ENCODE measurements around the gene WDFY4. TPM values are rescaled to one million over a fixed set of nuclear protein-coding genes. Genes with fewer than 3 reads are reported as not detected.

The WDFY4 gene
- total and polyA plus RNA-seq, 2 donors (not counting 3 experiments of a cell fraction or from before 2014, with no cell fraction given): 10.1 to 10.2 TPM

DNA sequence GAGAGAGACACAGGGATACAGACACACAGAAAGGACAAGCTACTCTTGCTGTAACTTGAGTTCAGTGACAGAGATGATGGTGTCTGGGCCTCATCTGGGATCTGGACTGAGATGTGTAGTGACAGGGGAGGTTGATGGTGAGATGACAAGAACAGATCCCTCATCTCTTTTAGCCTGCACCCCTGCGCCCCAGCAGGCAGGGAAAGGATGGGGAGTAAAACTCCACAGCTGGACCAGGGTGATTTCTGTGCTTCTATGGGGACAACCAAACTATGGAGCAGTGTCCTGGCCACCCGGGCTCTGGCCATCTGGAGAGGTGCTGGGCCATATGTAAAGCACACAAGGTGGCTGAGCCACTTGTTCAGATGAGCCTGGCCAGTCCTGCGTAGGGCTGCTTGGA lies 259.5 kb downstream of the WDFY4 start:
- DNase-seq (ENCODE audit: low read depth, low spot score) (no peak), FAIRE-seq (no peak)
- Histone ChIP-seq H3K27me3 (ENCODE audit: control insufficient read depth in 2 of 2, insufficient read depth in 2 of 2, low read length in 2 of 2) (no peaks in the 10 kb centered on the region), H3K4me3 (replicated peaks in 1 of 3; ENCODE audit: insufficient read depth in 1 of 3, low read depth in 1 of 3, low read length in 3 of 3) (no peak overlapping the region), H3K9me1 (replicated peaks; ENCODE audit: control insufficient read depth, extremely low read depth, insufficient read depth, low read length) (no peaks in the 10 kb centered on the region), H3K4me1 (ENCODE audit: control insufficient read depth, extremely low read depth, insufficient read depth, low read length) (peaks cover 29% of the 10 kb centered on the region), H3K9me3 (replicated peaks; ENCODE audit: control insufficient read depth, insufficient read depth, low read length) (no peaks in the 10 kb centered on the region), H3K27ac (ENCODE audit: insufficient read depth, low read depth, low read length) (no peak overlapping the region), H2AFZ (ENCODE audit: low read depth, low read length) (no peak overlapping the region), H3K9ac (replicated peaks; ENCODE audit: extremely low read depth, insufficient read depth, low read length) (no peak overlapping the region), H3K36me3 (ENCODE audit: control insufficient read depth in 2 of 2, extremely low read depth in 1 of 2, insufficient read depth in 2 of 2, low read length in 2 of 2) (no peaks in the 10 kb centered on the region), H3K4me2 (ENCODE audit: insufficient read depth, low read length) (no peak overlapping the region), H4K20me1 (replicated peaks; ENCODE audit: control insufficient read depth, extremely low read depth, insufficient read depth, low read length) (no peaks in the 10 kb centered on the region), H3K79me2 (ENCODE audit: control insufficient read depth, insufficient read depth, low read length) (no peaks in the 10 kb centered on the region)
- CTCF ChIA-PET: no interaction called here
- intact Hi-C loops (cut with micrococcal nuclease): loop anchor here (10.0 kb wide), 1 partner anchor 579 kb away; no protein-coding TSS in a partner anchor
- dilution Hi-C loops (cut with MboI; ENCODE audit: extremely low pct_ligation_motif_present, low sequenced_read_pairs): no loop called here
- POLR2A ChIA-PET: no interaction called here
- BruUV-seq (replicated peaks): no TSS peak
- TF ChIP-seq JUN (IDR thresholded peaks at IDR 0.05; ENCODE audit: borderline replicate concordance, insufficient read depth, insufficient read length, low read depth): no peak
- TF ChIP-seq EZH2 (IDR thresholded peaks at IDR 0.05; ENCODE audit: borderline replicate concordance, low read depth, low read length, severe bottlenecking): no peak
- no peak for TF ChIP-seq GATA2 (IDR thresholded peaks at IDR 0.05; ENCODE audit: insufficient read depth, insufficient read length, low read depth, low read length)
- no peak for TF ChIP-seq FOS (IDR thresholded peaks at IDR 0.05; ENCODE audit: borderline replicate concordance, insufficient read depth, low read length)
- no peak for TF ChIP-seq CTCF (IDR thresholded peaks at IDR 0.05; ENCODE audit: extremely low read depth in 1 of 2, insufficient read depth in 1 of 2, low read depth in 1 of 2, low read length in 2 of 2)
